Central memory CD8-positive, alpha-beta T cell (primary cell): ENCODE data around the gene GON7.
A peak's percentile ranks its signal among the peaks of the same experiment; 100 is the strongest.

Source experiments
- ATAC-seq: fragments of 150-1000 bp; cut with Tn5 transposase; replicated peaks from 2 replicates; pipeline ENCODE4 v1.10.0; 2022; ENCODE audit warnings: mild to moderate bottlenecking, moderate FRiP score, moderate number of reproducible peaks; ENCODE audit not compliant: poor library complexity, severe bottlenecking; ENCODE audit errors: extremely low read depth
- DNase-seq, 2 donors: peaks; one replicate each; pipeline ENCODE4 v3.0.0; 2021; ENCODE audit warnings: low spot score in 2 of 2
- H3K27ac Mint-ChIP-seq: one replicate; pipeline ENCODE4 v1.8.0; 2022; ENCODE audit warnings: low read depth, mild to moderate bottlenecking, moderate library complexity, mixed read lengths
- H3K27me3 Mint-ChIP-seq: one replicate; pipeline ENCODE4 v1.8.0; 2022; ENCODE audit warnings: mixed read lengths
- H3K36me3 Mint-ChIP-seq: one replicate; pipeline ENCODE4 v1.8.0; 2022; ENCODE audit warnings: mild to moderate bottlenecking, moderate library complexity, mixed read lengths; ENCODE audit not compliant: insufficient read depth
- H3K4me1 Mint-ChIP-seq: one replicate; pipeline ENCODE4 v1.8.0; 2022; ENCODE audit warnings: mixed read lengths
- H3K4me3 Mint-ChIP-seq: one replicate; pipeline ENCODE4 v1.8.0; 2022; ENCODE audit warnings: mild to moderate bottlenecking, moderate library complexity, mixed read lengths
- H3K9me3 Mint-ChIP-seq: one replicate; pipeline ENCODE4 v1.8.0; 2022; ENCODE audit warnings: mixed read lengths

The GON7 gene

DNA sequence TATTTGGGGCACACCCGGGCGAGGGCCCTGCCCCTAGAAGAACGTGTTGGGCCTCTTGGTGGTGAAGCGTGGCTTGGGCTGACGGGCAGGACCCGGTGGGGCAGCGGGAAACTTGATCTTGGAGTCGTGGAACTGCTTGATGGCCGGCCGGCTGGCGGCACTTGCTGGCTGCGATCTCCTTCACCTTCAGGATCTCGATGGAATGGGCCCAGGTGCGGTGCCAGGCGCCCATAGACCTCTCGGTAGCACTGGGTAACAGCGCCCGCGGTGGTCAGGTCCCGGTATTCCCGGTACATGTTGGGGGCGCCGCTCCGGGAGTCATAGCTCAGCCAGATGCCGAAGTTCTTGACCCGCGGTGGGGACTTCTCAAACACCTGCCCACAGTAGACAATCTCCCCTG, 16.7 kb upstream of the GON7 start:
- Mint-ChIP-seq H3K27me3 (no peaks in the 10 kb centered on the region), H3K9me3 (no peaks in the 10 kb centered on the region), H3K4me3 (no peak overlapping the region), H3K36me3 (peaks cover 49% of the 10 kb centered on the region), H3K4me1 (no peaks in the 10 kb centered on the region), H3K27ac (no peak overlapping the region)
- ATAC-seq (no peak), DNase-seq (no peak)

- H3K9me3 Mint-ChIP-seq: no peaks in the 10 kb centered on the region
Measured at GRCh38 chr14:93220509-93220908, 13.6 kb upstream of the GON7 start.

GRCh38 chr14:93219103-93219726, 12.3 kb upstream of the GON7 start:
- H3K9me3 Mint-ChIP-seq: no peaks in the 10 kb centered on the region
- H3K4me3 Mint-ChIP-seq: no peak overlapping the region
- ATAC-seq (peak; percentile 81), DNase-seq (no peak)
- no peak overlapping the region for H3K27ac Mint-ChIP-seq
- no peaks in the 10 kb centered on the region for H3K4me1 Mint-ChIP-seq
- peaks cover 44% of the 10 kb centered on the region for H3K36me3 Mint-ChIP-seq
- no peaks in the 10 kb centered on the region for H3K27me3 Mint-ChIP-seq

More at GRCh38 chr14:93220509-93220908, 13.6 kb upstream of the GON7 start:
- H3K27me3 Mint-ChIP-seq: no peaks in the 10 kb centered on the region
- H3K4me3 Mint-ChIP-seq: no peak overlapping the region
- no peak overlapping the region for H3K27ac Mint-ChIP-seq
- DNase-seq: no peak
- no peaks in the 10 kb centered on the region for H3K4me1 Mint-ChIP-seq
- no peak for ATAC-seq
- H3K36me3 Mint-ChIP-seq: peaks cover 50% of the 10 kb centered on the region

DNA sequence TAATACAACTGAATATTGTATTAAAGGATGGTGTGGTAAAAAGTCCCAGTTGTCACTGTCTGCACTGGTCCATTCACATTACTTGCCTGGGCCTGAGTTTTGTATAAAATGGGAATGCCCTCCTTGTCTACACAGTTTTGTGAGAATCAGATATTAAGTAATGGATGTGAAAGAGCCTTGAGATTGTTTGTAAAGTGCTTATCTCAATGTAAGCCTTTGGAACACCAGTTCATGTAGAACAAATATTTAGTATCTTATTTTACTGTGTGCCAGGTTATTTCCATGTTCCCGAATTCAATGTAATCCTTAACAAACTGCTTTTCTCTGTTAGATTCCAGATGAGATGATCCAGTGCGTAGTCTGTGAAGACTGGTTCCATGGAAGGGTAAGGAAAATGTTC, 7.7 kb upstream of the GON7 start:
- Mint-ChIP-seq H3K27me3 (no peaks in the 10 kb centered on the region), H3K4me3 (no peak overlapping the region), H3K27ac (no peak overlapping the region), H3K4me1 (no peaks in the 10 kb centered on the region), H3K9me3 (no peaks in the 10 kb centered on the region), H3K36me3 (peaks cover 49% of the 10 kb centered on the region)
- DNase-seq: no peak
- ATAC-seq: no peak

DNA sequence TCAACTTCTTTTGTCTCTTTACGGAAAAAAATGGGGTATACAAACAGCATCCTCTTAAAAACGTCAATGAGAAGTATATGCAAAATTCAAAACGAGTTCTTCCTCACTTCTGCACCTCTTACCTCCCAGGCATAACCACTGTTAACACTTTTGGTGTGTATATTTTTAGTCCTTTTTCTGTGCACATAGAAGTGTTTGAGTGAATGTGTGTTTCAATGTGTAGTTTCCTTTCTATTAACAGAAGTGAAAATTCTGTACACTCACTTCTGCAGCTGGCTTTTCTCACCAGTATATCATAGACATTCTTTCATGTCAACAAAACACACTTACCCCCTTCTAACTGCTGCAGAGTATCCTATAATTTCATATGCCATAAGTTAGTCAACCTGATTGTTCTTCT, 5.6 kb upstream of the GON7 start:
- H3K4me3 Mint-ChIP-seq: no peak overlapping the region
- no peaks in the 10 kb centered on the region for H3K9me3 Mint-ChIP-seq
- H3K36me3 Mint-ChIP-seq: peaks cover 41% of the 10 kb centered on the region
- H3K4me1 Mint-ChIP-seq: peaks cover 17% of the 10 kb centered on the region
- no peaks in the 10 kb centered on the region for H3K27me3 Mint-ChIP-seq
- no peak overlapping the region for H3K27ac Mint-ChIP-seq
- DNase-seq (no peak), ATAC-seq (no peak)

DNA sequence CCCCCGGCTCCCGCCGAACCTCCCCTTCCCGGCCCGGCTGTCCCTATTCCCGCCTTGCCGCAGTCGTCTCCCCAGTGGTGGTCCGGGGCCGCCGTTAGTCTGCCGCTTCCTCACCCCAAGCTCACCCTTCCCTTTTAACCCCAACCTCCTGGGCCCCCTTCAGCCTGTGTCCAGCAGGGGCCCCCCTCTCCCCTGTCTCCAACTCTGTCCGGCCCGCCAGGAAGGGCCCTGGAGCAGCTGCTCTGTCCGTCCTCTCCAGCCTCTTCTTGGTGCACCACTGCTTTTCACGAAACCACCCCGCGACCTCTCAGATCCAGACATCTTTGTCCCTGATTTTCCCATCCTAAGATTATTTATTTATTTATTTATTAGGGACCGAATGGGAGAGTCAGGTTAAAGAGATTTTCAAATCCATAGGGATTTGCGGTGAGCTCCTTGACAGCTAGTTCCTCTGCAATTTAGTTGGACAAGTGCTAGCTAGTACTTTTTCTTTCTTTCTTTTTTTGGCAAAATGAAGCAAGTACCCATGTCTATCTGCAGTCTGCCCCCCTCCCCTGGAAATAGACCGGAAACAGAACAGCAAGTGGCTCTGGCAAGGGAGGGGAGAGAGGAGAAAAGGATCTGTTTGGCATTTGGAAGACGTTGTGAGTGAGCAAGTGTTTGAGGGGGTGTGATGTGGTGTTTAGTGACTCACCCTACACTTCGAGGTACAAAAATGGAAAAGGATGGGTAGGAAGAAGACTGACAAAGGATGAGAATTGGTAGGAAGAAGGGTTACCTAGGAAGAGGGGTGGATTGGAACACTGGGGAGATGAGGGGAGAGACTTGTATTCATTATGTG, 823 bp upstream of the GON7 start:
- Mint-ChIP-seq H3K9me3 (no peaks in the 10 kb centered on the region), H3K27me3 (no peaks in the 10 kb centered on the region), H3K36me3 (peaks cover 33% of the 10 kb centered on the region), H3K4me3 (peak overlapping the region; percentile 97), H3K4me1 (peaks cover 52% of the 10 kb centered on the region), H3K27ac (peak overlapping the region; percentile 72)
- no peak for ATAC-seq
- no peak for DNase-seq

- ATAC-seq: no peak
- H3K9me3 Mint-ChIP-seq: no peaks in the 10 kb centered on the region
- DNase-seq: no peak
- peaks cover 24% of the 10 kb centered on the region for H3K4me1 Mint-ChIP-seq
- peaks cover 11% of the 10 kb centered on the region for H3K36me3 Mint-ChIP-seq
- peak overlapping the region; percentile 61 for H3K27ac Mint-ChIP-seq
- no peak overlapping the region for H3K4me3 Mint-ChIP-seq
- H3K27me3 Mint-ChIP-seq: no peaks in the 10 kb centered on the region
Measured at GRCh38 chr14:93201155-93201704, 5.6 kb downstream of the GON7 start.

- Mint-ChIP-seq H3K4me3 (no peak overlapping the region), H3K4me1 (peaks cover 17% of the 10 kb centered on the region), H3K9me3 (no peaks in the 10 kb centered on the region), H3K27ac (no peak overlapping the region), H3K27me3 (no peaks in the 10 kb centered on the region), H3K36me3 (peaks cover 8% of the 10 kb centered on the region)
- DNase-seq: no peak
- no peak for ATAC-seq
Measured at GRCh38 chr14:93200553-93200952, 6.3 kb downstream of the GON7 start.

DNA sequence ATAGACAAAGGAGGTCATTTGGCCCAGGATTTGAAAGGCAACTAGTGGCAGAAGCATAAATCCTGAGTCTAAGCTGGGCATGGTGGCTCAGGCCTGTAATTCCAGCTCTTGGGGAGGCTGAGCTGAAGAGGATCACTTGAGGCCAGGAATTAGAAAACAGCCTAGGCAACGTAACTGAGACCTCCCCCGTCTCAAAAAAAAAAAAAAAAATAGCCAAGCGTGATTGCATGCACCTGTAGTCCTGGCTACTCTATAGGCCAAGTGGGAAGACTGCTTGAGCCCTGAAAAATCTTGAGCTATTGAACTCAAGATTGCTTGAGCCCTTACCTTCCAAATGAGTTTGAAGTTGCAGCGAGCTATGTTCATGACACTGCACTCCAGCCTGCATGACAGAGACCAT, 7.8 kb downstream of the GON7 start:
- H3K36me3 Mint-ChIP-seq: peaks cover 6% of the 10 kb centered on the region
- no peaks in the 10 kb centered on the region for H3K27me3 Mint-ChIP-seq
- DNase-seq: no peak
- peaks cover 2% of the 10 kb centered on the region for H3K4me1 Mint-ChIP-seq
- no peak for ATAC-seq
- H3K9me3 Mint-ChIP-seq: no peaks in the 10 kb centered on the region
- H3K4me3 Mint-ChIP-seq: no peak overlapping the region
- H3K27ac Mint-ChIP-seq: no peak overlapping the region

DNA sequence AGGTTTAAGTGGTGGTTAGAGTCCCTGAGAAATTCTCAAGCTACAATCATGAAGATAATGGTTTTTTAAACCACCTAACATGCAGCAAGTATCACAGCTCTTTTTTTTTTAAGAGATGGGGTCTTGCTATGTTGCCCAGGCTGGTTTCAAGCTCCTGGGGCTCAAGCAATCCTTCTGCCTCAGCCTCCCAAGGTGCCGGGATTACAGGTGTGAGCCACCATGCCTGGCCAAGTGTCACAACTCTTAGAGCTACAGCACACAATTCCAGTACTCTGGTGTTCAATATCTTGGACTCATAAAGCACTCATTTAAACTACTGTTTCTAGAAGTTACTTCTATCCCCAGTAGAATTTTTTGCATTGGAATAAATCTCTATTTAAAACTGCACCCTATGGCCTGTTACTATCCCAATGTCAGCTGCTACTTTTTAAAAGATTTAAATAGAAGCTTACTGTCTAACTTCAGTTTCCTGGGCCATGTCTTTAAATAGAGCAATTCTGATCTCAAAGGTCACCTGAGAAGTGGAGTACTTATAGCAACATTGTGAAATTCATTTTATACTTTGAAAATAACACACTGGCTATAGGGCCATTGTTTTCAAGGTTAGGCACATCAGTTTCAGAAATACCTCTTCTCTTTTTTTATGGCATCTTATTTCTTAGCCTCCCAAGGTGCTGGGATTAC, 11.4 kb downstream of the GON7 start:
- ATAC-seq (no peak), DNase-seq (no peak)
- Mint-ChIP-seq H3K4me3 (no peak overlapping the region), H3K36me3 (peaks cover 2% of the 10 kb centered on the region), H3K27ac (no peak overlapping the region), H3K9me3 (no peaks in the 10 kb centered on the region), H3K4me1 (no peaks in the 10 kb centered on the region), H3K27me3 (no peaks in the 10 kb centered on the region)

DNA sequence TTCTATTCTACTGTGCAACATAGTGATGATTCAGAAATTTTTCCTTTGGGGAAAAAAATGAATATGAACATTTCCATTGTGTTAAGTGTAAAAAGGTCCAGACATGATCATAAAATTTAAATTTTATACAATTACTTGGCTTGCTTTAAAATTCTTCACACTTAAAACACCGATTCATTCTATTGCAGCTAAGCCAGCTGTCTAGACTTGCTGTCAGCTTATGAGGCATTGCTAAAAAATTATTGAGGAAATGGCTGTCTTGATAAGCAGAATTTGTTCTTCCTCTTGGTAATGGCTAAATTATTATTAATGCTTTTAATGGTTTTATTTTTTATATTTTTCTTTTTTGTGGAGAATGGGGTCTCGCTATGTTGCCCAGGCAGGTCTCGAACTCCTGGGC, 19.9 kb downstream of the GON7 start:
- no peak overlapping the region for H3K4me3 Mint-ChIP-seq
- no peaks in the 10 kb centered on the region for H3K9me3 Mint-ChIP-seq
- H3K27ac Mint-ChIP-seq: no peak overlapping the region
- H3K27me3 Mint-ChIP-seq: no peaks in the 10 kb centered on the region
- peaks cover 22% of the 10 kb centered on the region for H3K4me1 Mint-ChIP-seq
- ATAC-seq (no peak), DNase-seq (no peak)
- H3K36me3 Mint-ChIP-seq: peaks cover 23% of the 10 kb centered on the region

DNA sequence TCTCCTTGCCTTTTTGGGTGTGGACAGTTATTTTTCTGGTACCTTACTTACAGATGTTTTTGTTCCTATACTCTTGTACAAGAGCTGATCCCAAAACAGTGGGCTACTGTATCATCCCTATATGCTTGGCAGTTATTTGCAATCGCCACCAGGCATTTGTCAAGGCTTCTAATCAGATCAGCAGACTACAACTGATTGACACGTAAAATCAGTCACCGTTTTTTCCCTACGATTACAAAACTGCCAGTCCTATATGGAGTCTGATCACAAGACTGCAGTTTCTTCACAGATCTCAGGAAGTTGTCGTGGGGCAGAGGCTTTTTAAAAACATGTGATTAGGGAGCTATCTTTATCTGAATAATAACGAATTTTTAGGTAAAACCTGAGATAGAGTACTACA, 20.4 kb downstream of the GON7 start:
- H3K4me1 Mint-ChIP-seq: peaks cover 27% of the 10 kb centered on the region
- H3K27me3 Mint-ChIP-seq: no peaks in the 10 kb centered on the region
- DNase-seq (no peak), ATAC-seq (no peak)
- no peaks in the 10 kb centered on the region for H3K9me3 Mint-ChIP-seq
- H3K27ac Mint-ChIP-seq: no peak overlapping the region
- H3K36me3 Mint-ChIP-seq: peaks cover 25% of the 10 kb centered on the region
- peak overlapping the region; percentile 87 for H3K4me3 Mint-ChIP-seq
